Fibroblast of lung (primary cell): ENCODE data around the gene CNTFR. TPM values are rescaled to one million over a fixed set of nuclear protein-coding genes. Genes with fewer than 3 reads are reported as not detected.
A peak's percentile ranks its signal among the peaks of the same experiment; 100 is the strongest.

Experiments used
- DNase-seq, 2 donors: peaks; one replicate each; pipeline versions ENCODE4 v3.0.0 to v3.0.0-alpha.2; 2010; ENCODE audit warnings: low read depth in 2 of 2
- H2AFZ ChIP-seq: 2 replicates; pipeline ENCODE4 v1.5.1; 2012; ENCODE audit warnings: low read length, control low read depth, inconsistent platforms
- H3K27ac ChIP-seq: 2 replicates; pipeline ENCODE4 v1.5.1; 2011; ENCODE audit warnings: low read length, control low read depth; ENCODE audit not compliant: insufficient read depth
- H3K27me3 ChIP-seq: 2 replicates; pipeline ENCODE4 v1.5.1; 2011; ENCODE audit warnings: mild to moderate bottlenecking, low read length; ENCODE audit not compliant: control insufficient read depth, insufficient read depth
- H3K36me3 ChIP-seq: 2 replicates; pipeline ENCODE4 v1.5.1; 2011; ENCODE audit warnings: low read length; ENCODE audit not compliant: control insufficient read depth, insufficient read depth
- H3K4me1 ChIP-seq: 2 replicates; pipeline ENCODE4 v1.5.1; 2011; ENCODE audit warnings: low read length; ENCODE audit not compliant: control insufficient read depth, insufficient read depth; ENCODE audit errors: extremely low read depth
- H3K4me2 ChIP-seq: 2 replicates; pipeline ENCODE4 v1.5.1; 2011; ENCODE audit warnings: low read length, control low read depth; ENCODE audit not compliant: insufficient read depth; ENCODE audit errors: extremely low read depth
- H3K4me3 ChIP-seq, 4 experiments: fragments of 200-600 bp in 1 of 4; sonication (generic) in 1 of 4; replicated peaks in 1 of 4; 2 replicates each; pipeline ENCODE4 v1.5.1; 2011 to 2016; ENCODE audit warnings: low read length in 4 of 4, low read depth in 3 of 4, mild to moderate bottlenecking in 3 of 4, control low read depth in 2 of 4, inconsistent platforms in 1 of 4, mixed read lengths in 1 of 4; ENCODE audit not compliant: insufficient read depth in 1 of 4; ENCODE audit errors: control extremely low read depth in 1 of 4
- H3K79me2 ChIP-seq: 2 replicates; pipeline ENCODE4 v1.5.1; 2012; ENCODE audit warnings: mild to moderate bottlenecking, low read length, inconsistent platforms; ENCODE audit not compliant: control insufficient read depth, insufficient read depth
- H3K9ac ChIP-seq: 2 replicates; pipeline ENCODE4 v1.5.1; 2011; ENCODE audit warnings: mild to moderate bottlenecking, low read length, control low read depth; ENCODE audit not compliant: insufficient read depth
- H3K9me3 ChIP-seq: 2 replicates; pipeline ENCODE4 v1.5.1; 2012; ENCODE audit warnings: low read depth, low read length; ENCODE audit not compliant: control insufficient read depth, insufficient read depth
- H4K20me1 ChIP-seq: 2 replicates; pipeline ENCODE4 v1.5.1; 2011; ENCODE audit warnings: low read length; ENCODE audit not compliant: control insufficient read depth, insufficient read depth; ENCODE audit errors: extremely low read depth
- CTCF ChIP-seq, 2 donors: IDR thresholded peaks in 1 of 2; conservative IDR thresholded peaks in 1 of 2; 1 replicate in 1 of 2; 2 replicates in 1 of 2; pipeline ENCODE4 v1.5.1; 2011 to 2012; ENCODE audit warnings: low read length in 2 of 2, control low read depth in 1 of 2, inconsistent platforms in 1 of 2, low read depth in 1 of 2, mild to moderate bottlenecking in 1 of 2
- EZH2 ChIP-seq: IDR thresholded peaks from 2 replicates; pipeline ENCODE4 v1.5.1; 2012; ENCODE audit warnings: low read length, control low read depth, mild to moderate bottlenecking; ENCODE audit errors: missing control alignments
- polyA plus RNA-seq, 2 donors: library from polyadenylated mRNA; depleted of rRNA in 1 of 2; stranded (reverse) in 1 of 2; unstranded in 1 of 2; fragments of >200 nt; gene quantifications; 2 replicates each; pipeline ENCODE4 v1.2.1, GENCODE V29; 2011 to 2012; ENCODE audit warnings: missing spikeins in 1 of 2
- total RNA-seq: library from RNA; depleted of rRNA; stranded (reverse); fragments of >200 nt; gene quantifications from 2 replicates; pipeline ENCODE4 v1.2.1, GENCODE V29; 2014

CNTFR gene
- total and polyA plus RNA-seq, 2 donors (not counting 1 experiment from before 2014, with no cell fraction given) = not detected

DNA sequence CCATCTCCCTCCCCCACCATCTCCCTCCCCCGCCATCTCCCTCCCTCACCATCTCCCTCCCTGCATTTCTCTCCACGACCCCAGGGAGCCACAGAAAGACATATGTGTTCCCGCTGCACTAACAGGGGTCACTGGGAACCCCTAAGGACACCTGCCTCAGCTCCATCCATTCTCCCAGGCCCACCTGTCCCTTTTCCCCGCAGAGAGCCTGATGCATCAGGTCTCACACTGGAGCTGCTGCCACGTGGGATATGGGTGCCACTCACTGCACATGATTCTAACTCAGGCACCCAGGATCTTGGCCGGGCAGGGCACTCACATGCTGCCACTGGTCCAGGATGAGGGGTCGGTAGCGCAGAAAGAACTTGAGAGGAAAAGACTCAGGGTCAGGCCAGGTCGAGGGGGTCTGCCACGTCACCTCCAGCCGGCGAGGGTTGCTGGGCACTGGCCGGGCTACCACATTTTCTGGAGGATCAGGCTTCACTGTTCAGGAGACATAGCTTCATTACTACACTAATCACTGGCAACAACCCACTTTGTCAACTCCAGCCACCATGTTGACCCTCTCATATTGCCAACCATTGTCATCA is 33.5 kb downstream of the CNTFR start:
- Histone ChIP-seq H3K36me3 (no peaks in the 10 kb centered on the region), H3K79me2 (no peaks in the 10 kb centered on the region), H3K4me2 (no peak overlapping the region), H3K27me3 (no peaks in the 10 kb centered on the region), H2AFZ (no peak overlapping the region), H3K9ac (no peak overlapping the region), H3K27ac (no peak overlapping the region), H4K20me1 (no peaks in the 10 kb centered on the region), H3K4me1 (peaks cover 2% of the 10 kb centered on the region), H3K4me3 (no peak overlapping the region), H3K9me3 (no peaks in the 10 kb centered on the region)
- no peak for TF ChIP-seq EZH2
- no peak for TF ChIP-seq CTCF (conservative IDR thresholded peaks at IDR 0.05 in 1 of 2, IDR thresholded peaks at IDR 0.05 in 1 of 2; ENCODE audit: low read depth in 1 of 2, low read length in 2 of 2)
- no peak for DNase-seq

DNA sequence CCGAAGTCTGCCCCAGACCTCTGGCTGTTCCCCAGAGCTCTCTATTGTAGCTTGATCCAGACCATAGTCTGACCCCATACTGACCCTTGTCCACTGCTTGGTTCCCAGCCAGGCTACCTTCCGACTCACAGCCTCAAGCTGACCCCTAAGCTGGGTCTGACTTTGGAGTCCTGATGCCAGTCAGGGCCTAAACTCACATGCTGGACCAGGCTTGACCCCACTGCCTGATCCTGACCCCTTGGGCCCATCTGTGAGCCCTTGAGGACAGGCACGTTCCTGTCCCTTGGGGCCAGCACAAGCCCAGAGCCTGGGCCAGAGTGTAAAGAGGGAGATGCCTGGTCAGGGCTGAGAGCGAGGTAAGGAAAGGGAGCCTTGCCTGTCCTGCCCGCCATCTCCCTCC is 34.0 kb downstream of the CNTFR start:
- no peak for DNase-seq
- Histone ChIP-seq H3K4me2 (no peak overlapping the region), H3K9ac (no peak overlapping the region), H3K36me3 (no peaks in the 10 kb centered on the region), H3K4me1 (peaks cover 2% of the 10 kb centered on the region), H3K27ac (no peak overlapping the region), H3K79me2 (no peaks in the 10 kb centered on the region), H3K27me3 (no peaks in the 10 kb centered on the region), H2AFZ (no peak overlapping the region), H4K20me1 (no peaks in the 10 kb centered on the region), H3K4me3 (no peak overlapping the region), H3K9me3 (no peaks in the 10 kb centered on the region)
- no peak for TF ChIP-seq CTCF (conservative IDR thresholded peaks at IDR 0.05 in 1 of 2, IDR thresholded peaks at IDR 0.05 in 1 of 2; ENCODE audit: low read depth in 1 of 2, low read length in 2 of 2)
- no peak for TF ChIP-seq EZH2

GRCh38 chr9:34555002-34555348 is 34.5 kb downstream of the CNTFR start:
- Histone ChIP-seq H3K79me2 (no peaks in the 10 kb centered on the region), H3K4me2 (no peak overlapping the region), H3K36me3 (no peaks in the 10 kb centered on the region), H4K20me1 (no peaks in the 10 kb centered on the region), H3K4me1 (no peaks in the 10 kb centered on the region), H2AFZ (no peak overlapping the region), H3K9me3 (no peaks in the 10 kb centered on the region), H3K9ac (no peak overlapping the region), H3K4me3 (no peak overlapping the region), H3K27me3 (no peaks in the 10 kb centered on the region), H3K27ac (no peak overlapping the region)
- peak in 1 of 2 donors; percentile 13 for DNase-seq
- no peak for TF ChIP-seq CTCF (conservative IDR thresholded peaks at IDR 0.05 in 1 of 2, IDR thresholded peaks at IDR 0.05 in 1 of 2; ENCODE audit: low read depth in 1 of 2, low read length in 2 of 2)
- TF ChIP-seq EZH2 = no peak
